ENCODE measurements around the gene CFAP54. TPM values are rescaled to one million over a fixed set of nuclear protein-coding genes. Genes with fewer than 3 reads are reported as not detected.

The CFAP54 gene
- total RNA-seq, 1 experiment from 2014 or later = 0.64 TPM

GRCh38 chr12:96824074-96824837 is 334.9 kb downstream of the CFAP54 start:
- intact Hi-C loops (cut with micrococcal nuclease; ENCODE audit: unreplicated experiment) (no loop called here), in situ Hi-C loops (cut with HindIII; ENCODE audit: low pct_unique_long_range_greater_than_20kb, low sequenced_read_pairs) (no loop called here)
- no peaks in the 10 kb centered on the region for H3K36me3 ChIP-seq (ENCODE audit: control insufficient read depth, insufficient read depth, low read length)
- no peaks in the 10 kb centered on the region for H3K9me3 ChIP-seq (ENCODE audit: control insufficient read depth, insufficient read depth, low read depth, low read length)
- CTCF ChIA-PET = no interaction called here
- no peaks in the 10 kb centered on the region for H3K4me1 ChIP-seq (ENCODE audit: control insufficient read depth, insufficient read depth, low read length)
- TF ChIP-seq, protein P1, sequence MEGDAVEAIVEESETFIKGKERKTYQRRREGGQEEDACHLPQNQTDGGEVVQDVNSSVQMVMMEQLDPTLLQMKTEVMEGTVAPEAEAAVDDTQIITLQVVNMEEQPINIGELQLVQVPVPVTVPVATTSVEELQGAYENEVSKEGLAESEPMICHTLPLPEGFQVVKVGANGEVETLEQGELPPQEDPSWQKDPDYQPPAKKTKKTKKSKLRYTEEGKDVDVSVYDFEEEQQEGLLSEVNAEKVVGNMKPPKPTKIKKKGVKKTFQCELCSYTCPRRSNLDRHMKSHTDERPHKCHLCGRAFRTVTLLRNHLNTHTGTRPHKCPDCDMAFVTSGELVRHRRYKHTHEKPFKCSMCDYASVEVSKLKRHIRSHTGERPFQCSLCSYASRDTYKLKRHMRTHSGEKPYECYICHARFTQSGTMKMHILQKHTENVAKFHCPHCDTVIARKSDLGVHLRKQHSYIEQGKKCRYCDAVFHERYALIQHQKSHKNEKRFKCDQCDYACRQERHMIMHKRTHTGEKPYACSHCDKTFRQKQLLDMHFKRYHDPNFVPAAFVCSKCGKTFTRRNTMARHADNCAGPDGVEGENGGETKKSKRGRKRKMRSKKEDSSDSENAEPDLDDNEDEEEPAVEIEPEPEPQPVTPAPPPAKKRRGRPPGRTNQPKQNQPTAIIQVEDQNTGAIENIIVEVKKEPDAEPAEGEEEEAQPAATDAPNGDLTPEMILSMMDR (IDR thresholded peaks at IDR 0.05) = no peak
- no peak for TF ChIP-seq SIN3A (IDR thresholded peaks at IDR 0.05; ENCODE audit: borderline replicate concordance, insufficient read depth, low read depth, low read length)
- no peak for TF ChIP-seq TCF7L2 (IDR thresholded peaks at IDR 0.05; ENCODE audit: low read depth, low read length)
- no peak for TF ChIP-seq POLR2AphosphoS5 (IDR thresholded peaks at IDR 0.05; ENCODE audit: low read depth, low read length)
- TF ChIP-seq REST (IDR thresholded peaks at IDR 0.05; ENCODE audit: insufficient read depth in 1 of 2, low read depth in 2 of 2, low read length in 1 of 2) = no peak
- ATAC-seq (no peak), DNase-seq (ENCODE audit: low read depth, low spot score) (no peak)
- H3K27me3 ChIP-seq (ENCODE audit: control insufficient read depth, insufficient read depth, low read length) = no peaks in the 10 kb centered on the region
- BruUV-seq (replicated peaks) = no TSS peak
- no peak overlapping the region for H3K27ac ChIP-seq (ENCODE audit: low read length)
- POLR2A ChIA-PET = no interaction called here
- H3K4me3 ChIP-seq (ENCODE audit: low read depth in 2 of 2, low read length in 2 of 2) = no peak overlapping the region

DNA sequence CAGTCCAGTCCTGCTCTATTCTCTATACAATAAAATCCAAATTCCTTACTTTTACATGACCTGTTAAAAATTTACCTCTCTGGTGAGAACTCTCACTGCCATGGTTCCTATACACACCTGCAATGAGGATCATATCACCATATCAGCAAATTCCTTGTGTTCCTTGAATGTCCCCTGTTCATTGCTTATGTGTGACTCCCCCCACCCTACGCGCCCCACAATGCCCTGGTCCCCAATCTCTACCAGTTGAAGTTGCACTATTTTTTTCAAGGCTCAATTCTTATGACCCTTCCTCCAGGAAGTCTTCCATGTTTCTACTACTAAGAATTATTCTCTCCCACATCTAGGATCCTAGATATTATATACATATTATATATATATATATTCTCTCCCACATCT is 335.5 kb downstream of the CFAP54 start:
- in situ Hi-C loops (cut with HindIII; ENCODE audit: low pct_unique_long_range_greater_than_20kb, low sequenced_read_pairs) = no loop called here

More for the DNA sequence above, 335.5 kb downstream of the CFAP54 start:
- ATAC-seq (no peak), DNase-seq (ENCODE audit: low read depth, low spot score) (no peak)
- Histone ChIP-seq H3K27ac (ENCODE audit: low read length) (no peak overlapping the region), H3K9me3 (ENCODE audit: control insufficient read depth, insufficient read depth, low read depth, low read length) (no peaks in the 10 kb centered on the region), H3K36me3 (ENCODE audit: control insufficient read depth, insufficient read depth, low read length) (no peaks in the 10 kb centered on the region), H3K27me3 (ENCODE audit: control insufficient read depth, insufficient read depth, low read length) (no peaks in the 10 kb centered on the region), H3K4me3 (ENCODE audit: low read depth in 2 of 2, low read length in 2 of 2) (no peak overlapping the region), H3K4me1 (ENCODE audit: control insufficient read depth, insufficient read depth, low read length) (no peaks in the 10 kb centered on the region)
- no TSS peak for BruUV-seq (replicated peaks)
- ChIA-PET POLR2A (no interaction called here), CTCF (no interaction called here)
- intact Hi-C loops (cut with micrococcal nuclease; ENCODE audit: unreplicated experiment) = no loop called here
- no peak for TF ChIP-seq POLR2AphosphoS5 (IDR thresholded peaks at IDR 0.05; ENCODE audit: low read depth, low read length)
- TF ChIP-seq REST (IDR thresholded peaks at IDR 0.05; ENCODE audit: insufficient read depth in 1 of 2, low read depth in 2 of 2, low read length in 1 of 2) = no peak
- TF ChIP-seq, protein P1 (IDR thresholded peaks at IDR 0.05) = no peak
- no peak for TF ChIP-seq SIN3A (IDR thresholded peaks at IDR 0.05; ENCODE audit: borderline replicate concordance, insufficient read depth, low read depth, low read length)
- no peak for TF ChIP-seq TCF7L2 (IDR thresholded peaks at IDR 0.05; ENCODE audit: low read depth, low read length)
